ENCODE data around the gene WNT3A.

DNA sequence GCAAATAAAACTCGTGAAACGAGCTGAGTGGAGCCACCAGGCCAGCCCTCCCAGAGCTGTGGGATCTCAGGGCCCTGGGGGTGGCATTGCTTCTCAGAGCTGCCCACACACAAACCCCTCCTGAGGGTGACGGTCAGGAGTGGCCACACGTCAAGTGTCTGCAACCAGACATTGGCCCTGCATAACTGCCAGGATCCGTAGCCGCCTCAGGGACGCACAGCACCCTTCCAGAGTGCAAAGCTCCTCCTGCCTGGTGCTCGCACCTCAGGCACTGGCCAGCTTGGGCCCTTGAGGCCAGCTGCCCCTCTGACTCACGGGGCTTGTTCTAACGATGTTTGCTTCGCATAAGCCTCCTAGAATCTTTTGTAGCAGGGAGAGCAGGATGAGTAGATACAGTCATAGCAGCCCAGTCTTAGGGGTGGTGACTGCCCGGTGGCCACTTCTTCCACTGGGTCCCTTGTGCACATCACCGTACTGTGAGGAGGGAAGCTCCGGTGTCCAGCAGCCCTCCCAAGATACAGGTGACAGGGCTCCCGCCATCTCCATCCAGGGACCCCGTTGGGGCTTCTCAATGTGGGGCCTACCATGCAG, 5.0 kb downstream of the WNT3A start:
- TF ChIP-seq, protein P1, sequence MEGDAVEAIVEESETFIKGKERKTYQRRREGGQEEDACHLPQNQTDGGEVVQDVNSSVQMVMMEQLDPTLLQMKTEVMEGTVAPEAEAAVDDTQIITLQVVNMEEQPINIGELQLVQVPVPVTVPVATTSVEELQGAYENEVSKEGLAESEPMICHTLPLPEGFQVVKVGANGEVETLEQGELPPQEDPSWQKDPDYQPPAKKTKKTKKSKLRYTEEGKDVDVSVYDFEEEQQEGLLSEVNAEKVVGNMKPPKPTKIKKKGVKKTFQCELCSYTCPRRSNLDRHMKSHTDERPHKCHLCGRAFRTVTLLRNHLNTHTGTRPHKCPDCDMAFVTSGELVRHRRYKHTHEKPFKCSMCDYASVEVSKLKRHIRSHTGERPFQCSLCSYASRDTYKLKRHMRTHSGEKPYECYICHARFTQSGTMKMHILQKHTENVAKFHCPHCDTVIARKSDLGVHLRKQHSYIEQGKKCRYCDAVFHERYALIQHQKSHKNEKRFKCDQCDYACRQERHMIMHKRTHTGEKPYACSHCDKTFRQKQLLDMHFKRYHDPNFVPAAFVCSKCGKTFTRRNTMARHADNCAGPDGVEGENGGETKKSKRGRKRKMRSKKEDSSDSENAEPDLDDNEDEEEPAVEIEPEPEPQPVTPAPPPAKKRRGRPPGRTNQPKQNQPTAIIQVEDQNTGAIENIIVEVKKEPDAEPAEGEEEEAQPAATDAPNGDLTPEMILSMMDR (IDR thresholded peaks at IDR 0.05): no peak
- TF ChIP-seq POLR2A (IDR thresholded peaks at IDR 0.05): no peak
